GM19035 (cell line): Measurements from ENCODE around the gene MYRF.

Source experiments
- ATAC-seq: cut with Tn5 transposase; IDR thresholded peaks from one replicate; pipeline ENCODE4 v1.9.1; 2021; ENCODE audit not compliant: unreplicated experiment

The MYRF gene

DNA sequence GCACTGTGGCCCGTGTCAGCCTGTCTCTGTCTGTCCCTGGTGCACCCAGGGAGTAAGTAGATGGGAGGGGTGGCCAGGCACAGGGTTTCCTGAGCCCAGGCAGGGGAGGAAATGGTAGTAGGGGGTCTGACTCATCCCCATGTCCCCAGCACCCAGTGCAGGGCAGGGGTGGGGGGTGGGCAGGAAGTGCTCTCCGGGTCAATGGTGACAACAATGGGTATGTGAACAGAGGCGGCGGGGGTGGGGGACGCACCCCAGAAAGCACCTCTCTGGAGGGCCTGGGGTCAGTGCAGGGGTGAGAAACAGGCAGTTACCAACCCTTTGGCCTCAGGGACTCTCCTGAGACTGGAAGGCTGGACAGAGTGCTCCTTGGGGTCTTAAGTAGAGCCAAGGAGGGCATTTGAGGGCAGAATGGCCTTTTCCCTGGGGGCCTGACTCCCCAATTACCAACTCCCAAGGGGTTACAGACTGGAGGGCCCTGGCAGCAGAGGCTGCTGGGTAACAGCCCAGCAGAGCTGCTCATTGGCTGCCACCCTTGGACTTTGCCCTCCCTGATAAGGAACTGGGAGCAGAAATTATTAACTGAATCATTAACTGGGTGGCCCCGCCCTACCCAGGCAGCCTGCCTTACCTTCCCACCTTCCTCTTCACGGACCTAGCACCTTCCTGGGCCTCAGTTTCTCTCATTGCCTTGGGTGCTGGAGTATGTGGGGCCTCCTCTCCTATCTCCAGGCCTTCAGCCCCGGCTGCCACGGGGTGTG, 4.2 kb downstream of the MYRF start:
- ATAC-seq = no peak

DNA sequence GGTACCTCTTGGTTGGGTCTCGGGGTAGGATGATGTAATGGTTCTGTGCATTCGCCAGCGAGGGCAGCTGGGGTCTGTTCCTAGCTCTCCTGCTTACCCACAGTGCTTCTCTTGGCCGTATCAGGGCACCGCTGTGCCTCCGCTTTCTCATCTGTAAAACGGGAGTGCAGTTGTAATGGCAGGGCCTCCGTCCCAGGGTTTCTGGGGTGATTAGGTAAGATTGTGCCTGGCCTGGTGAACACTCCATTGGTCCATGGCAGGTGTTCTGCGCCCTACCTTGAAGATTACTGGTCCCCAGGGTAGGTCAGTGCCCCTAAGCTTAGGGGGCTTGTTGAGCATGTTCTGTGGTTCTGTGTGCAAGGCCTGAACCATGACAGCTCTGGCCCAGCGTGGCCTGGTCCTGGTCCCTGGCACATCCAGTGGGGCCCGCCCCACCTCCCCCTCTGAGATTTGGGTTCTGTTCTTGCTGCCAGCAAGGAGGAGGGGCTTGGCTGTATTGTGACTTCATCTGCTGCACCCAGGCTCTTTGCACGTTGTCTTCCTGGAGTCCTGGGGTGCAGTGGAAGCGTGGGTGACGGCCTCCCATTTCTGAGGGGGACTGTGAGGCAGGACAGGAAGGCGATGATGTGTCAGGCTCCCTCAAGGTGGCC, 4.9 kb downstream of the MYRF start:
- ATAC-seq = no peak

DNA sequence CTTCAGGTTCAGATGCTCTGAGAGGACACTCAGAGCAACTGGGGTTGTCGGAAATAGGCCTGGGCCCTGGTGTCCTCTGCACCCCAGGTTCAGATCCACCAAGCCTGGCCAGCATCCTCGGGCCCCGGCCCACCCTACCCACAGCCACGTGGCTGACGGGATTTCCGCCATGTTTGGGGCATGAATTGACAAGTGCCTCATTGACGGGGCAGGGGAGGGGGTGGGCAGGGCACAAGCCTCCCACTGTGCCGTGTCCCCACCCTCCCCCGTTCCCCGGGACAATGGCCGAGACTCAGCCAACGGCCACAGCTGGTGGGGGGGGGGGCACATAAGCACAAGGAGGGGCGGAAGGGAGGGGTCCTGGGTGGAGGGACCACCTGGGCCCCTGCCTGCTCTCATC, 8.5 kb downstream of the MYRF start:
- ATAC-seq = no peak

DNA sequence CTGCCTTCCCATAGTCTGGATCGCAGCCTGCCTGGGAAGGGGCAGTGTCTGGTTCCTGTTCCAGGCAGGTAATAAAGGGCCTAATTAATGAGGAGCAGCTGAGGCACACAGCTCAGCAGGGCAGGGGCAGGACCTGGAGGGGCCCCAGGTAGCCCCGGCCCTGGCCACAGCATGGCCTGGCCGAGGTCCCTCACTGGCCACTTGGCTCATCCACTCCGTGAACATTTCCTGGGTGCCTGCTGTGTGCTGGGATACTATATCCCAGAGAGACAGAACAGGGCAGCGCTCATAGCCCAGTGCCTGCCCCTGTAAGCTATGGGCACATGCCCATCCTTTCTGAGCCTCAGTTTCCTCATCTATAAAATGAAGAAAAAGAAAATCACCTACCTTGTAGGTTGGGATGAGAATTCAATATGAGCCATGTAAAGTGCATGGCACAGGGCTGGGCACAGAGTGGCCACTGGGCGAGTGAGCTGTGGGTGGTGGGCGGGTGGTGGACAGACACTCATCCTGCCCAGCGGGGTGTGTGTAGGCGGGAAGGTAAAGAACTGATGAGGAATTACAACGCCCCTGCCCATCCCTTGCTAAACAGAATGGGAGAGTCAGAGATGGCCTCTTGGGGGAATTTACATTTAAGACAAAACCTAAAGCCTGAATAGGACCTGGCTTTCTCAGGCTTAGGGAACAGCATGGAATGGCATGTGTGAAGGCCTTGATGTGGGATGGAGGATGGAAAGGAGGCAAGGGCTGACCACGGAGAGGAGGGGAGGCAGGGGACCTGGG, 9.2 kb downstream of the MYRF start:
- no peak for ATAC-seq

DNA sequence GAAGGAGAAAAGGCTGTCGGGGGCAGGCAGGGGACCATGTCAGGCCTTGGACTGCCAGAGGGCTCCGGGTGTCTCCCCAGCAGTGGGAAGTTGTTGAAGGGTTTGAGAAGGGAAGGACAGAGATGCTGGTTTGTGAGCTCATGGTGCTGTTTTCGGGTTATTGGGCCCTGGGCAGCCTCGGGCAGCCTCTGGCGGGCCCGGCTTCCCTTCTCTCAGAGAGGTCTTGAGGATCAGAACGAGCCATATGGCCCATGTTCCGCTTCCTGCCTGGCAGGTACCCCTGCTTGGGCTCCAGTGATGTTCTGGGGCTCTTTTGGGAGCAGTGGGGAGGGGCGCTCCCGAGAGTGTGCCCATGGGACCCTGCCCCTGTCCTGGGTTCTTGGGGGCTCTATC, 9.8 kb downstream of the MYRF start:
- no peak for ATAC-seq

DNA sequence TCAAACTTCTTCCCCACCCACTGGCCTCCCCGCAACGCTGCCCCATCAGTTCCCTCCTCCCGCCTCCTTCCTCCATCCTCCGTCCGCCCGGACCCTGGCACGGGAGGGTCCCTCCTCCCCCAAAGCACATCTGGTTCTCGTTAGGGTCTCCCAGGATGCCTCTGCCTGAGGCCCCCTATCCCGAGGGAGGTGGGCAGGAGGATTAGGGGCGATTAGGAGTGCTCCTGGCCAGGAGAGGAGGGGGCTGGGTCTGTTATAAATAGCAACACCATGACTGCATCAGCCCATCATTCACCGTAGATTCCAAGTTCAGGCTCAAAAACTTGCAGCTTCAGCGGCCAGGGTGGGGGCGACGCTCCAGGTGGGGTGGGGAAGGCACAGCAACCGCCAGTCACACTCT, 10.4 kb downstream of the MYRF start:
- no peak for ATAC-seq

DNA sequence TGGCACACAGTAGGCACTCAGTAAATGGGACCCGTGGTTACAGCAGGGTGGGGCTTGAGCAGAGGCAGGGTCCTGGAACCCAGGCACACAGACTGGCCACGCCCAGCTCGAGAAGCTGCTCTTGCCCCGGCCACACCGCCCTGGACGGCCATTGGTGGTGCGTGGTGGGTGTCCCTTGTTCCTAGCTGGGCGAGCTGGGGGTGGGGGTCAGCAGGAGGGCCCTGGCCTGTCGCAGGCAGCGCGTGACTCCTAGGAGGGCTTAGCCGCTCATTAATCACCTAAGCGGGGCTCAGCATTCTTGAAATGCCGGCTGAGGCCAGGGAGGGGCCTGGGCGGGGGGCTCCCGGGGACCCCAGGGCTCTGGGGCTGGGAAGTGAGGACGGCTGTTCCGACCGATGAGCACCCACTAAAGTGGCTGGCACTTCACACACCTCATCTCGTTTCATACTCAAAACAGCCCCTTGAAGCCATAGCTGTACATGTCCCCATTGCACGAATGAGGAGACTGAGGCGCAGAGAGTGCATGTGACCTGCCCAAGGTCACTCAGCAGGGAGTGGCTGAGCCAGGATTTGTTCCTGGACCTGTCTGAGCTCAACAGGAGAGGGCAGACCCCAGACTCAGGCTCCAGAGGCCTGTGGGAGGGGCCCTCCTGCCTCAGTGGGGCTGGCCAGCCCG, 11.6 kb downstream of the MYRF start:
- no peak for ATAC-seq

DNA sequence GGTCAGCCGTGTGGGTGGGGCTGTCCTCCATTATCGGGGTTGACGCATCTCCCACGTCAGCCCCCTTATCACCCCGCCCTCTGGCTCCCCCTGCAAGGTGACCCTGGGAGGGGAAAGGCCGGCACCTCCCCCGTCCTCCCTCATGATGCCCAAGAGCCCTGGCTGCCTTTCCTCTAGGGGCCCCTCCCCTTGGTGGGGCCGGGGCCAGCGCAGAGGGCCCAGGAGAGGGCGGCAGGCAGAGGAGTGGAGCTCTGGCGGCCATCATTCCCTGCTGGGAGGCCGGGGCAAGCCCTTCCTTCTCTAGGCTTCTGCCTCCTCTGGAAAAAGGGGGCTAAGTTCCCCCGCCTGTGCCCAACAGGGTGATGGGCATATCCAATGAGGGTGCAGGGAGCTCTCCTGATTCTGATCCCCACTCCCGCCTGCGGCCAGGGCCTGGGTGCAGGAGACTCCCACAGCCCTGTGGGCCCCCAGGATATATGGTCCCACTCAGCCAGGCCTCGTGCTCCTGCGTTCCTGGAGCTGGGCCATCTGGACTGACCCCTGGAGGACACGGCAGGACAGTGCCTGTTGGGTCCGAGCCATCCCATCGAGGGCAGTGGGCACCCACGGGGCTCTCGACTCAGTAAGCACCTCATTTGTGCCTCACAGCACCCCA, 12.3 kb downstream of the MYRF start:
- ATAC-seq = no peak

DNA sequence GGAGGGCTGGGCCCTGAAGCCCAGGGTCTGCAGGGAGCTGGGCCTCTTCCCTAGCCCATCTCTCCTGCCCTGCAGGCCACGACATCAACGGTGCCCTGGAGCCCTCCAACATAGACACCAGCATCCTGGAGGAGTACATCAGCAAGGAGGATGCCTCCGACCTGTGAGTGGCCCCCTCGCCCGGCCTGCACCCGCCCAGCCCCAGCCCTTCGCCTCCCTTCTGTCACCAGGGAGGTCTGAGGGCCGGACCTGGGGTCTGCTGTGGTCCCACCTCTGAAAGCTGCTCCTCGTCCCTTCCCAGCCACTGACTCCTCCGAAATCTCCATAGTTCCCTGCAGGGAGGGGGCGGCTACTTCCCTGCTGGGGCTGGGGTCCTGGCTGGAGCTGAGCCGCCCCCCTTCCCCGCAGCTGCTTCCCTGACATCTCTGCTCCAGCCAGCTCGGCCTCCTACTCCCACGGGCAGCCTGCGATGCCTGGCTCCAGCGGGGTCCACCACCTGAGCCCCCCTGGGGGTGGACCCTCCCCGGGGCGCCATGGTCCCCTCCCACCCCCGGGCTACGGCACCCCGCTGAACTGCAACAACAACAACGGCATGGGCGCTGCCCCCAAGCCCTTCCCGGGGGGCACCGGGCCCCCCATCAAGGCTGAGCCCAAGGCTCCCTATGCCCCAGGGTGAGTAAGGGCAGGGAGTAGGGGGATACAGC, 13.3 kb downstream of the MYRF start:
- no peak for ATAC-seq

DNA sequence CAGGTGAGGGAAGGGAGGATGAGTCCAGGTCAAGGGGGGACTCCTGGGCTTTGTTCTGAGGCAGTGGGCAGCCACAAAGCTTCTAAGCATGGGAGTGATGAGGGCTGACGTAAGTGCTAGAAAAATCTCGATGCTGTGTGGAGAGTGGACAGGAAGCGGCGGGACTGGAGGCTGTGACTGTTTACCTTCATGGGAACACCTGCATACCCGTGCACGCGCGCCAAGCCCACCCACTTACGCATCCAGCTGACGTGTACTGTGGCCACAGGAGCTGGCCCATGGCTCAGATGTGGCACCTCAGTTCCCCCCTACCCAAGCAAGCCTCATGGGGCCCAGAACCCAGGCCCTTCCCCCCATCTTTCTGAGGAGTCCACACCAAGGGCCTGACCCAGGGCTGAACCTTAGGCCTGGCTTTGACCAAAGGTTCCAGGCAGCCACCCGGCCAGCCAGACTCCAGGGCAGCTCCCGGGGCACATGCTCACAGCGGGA, 14.0 kb downstream of the MYRF start:
- ATAC-seq = no peak

DNA sequence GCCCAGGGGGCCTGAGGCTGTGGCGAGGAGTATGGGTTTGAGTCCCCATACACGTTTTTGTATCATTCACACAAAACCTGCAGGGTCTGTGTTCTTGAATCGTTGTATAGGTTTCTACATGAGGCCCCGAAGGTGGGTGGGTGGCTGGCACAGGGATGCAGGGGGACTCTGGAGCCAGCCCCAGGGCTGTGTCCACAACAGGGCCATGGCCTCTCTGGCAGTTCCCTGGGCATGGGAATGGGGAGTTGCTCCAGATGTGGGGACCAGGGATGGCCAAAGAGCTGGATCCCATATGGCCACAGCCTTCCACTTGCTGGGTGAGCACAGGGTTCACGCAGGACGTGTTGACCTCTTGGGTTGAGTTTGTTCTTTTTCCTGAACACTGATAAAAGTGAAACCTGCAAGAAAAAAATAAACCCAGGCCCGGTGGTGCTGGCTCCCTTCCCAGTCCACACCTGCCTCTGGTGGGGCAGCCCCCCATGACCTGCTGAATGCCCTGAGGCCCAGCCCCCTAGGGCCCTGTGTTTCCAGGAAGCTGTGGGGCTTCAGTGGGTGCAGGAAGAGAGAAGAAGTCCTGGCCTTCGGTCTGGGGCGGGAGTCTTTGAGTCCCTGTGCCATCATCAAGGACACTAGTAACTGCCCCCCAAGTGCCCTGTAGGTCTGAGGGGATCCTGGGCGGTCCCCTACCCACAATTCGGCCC, 16.1 kb downstream of the MYRF start:
- no peak for ATAC-seq

DNA sequence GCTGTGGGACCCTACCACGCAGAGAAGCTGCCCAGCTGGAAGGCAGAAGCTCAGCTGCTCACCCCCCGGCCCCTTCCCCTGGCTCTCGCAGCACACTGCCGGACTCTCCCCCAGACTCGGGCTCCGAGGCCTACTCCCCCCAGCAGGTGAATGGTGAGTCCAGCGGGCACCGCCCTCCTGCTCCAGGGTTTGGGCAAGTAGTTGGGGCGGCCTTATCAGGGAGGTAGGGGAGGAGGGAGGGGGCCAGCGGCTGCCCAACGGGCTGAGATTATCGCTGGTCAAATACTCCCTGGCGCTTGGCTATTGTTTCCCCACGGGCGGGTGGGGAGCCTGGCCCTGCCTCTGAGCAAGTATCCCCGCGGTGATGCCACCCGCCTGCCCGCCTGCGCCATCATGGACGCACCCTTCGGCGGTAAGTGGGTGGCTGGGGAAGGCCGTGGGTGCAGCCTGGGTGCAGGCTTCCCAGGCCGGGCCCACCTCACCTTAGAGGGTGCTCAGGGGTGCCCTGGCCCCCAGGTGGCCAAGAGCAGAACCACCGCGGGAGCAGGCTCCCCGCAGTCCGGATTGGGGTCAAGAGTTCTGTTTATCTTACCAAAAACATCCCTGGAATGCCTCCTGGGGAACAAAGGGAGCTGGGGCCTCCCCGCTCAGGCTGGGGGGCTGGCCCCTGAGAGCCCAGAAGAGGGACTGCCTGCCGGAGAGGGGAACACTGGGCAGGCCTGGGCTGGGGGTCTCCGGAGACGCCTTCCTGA, 16.9 kb downstream of the MYRF start:
- ATAC-seq = no peak

DNA sequence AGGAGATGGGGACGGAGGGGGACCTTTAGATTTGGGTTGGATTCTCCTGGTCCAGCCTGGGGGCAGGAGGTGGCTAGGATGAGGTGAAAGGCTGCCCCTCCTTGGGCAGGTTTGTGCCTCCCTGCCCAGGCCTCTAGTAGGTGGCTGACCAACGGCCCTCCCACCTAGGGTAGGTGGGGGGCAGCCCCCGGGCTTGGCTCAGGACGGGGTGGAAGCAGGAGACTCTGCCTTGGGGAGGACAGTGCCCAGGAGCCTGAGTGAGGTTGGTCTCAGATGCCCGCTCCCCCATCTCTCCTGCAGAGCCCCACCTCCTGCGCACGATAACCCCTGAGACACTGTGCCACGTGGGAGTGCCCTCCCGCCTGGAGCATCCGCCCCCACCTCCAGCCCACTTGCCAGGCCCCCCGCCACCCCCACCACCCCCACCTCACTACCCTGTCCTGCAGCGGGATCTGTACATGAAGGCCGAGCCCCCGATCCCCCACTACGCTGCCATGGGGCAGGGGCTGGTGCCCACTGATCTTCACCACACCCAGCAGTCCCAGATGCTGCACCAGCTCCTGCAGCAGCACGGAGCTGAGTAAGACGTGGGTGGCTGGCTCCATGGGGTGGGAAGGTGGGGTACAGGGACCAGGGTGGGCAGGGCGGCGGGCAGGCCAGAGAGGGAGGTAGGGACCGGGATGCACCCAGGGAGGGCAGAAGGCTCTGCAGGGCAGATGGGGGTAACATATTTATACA, 17.7 kb downstream of the MYRF start:
- ATAC-seq = no peak

DNA sequence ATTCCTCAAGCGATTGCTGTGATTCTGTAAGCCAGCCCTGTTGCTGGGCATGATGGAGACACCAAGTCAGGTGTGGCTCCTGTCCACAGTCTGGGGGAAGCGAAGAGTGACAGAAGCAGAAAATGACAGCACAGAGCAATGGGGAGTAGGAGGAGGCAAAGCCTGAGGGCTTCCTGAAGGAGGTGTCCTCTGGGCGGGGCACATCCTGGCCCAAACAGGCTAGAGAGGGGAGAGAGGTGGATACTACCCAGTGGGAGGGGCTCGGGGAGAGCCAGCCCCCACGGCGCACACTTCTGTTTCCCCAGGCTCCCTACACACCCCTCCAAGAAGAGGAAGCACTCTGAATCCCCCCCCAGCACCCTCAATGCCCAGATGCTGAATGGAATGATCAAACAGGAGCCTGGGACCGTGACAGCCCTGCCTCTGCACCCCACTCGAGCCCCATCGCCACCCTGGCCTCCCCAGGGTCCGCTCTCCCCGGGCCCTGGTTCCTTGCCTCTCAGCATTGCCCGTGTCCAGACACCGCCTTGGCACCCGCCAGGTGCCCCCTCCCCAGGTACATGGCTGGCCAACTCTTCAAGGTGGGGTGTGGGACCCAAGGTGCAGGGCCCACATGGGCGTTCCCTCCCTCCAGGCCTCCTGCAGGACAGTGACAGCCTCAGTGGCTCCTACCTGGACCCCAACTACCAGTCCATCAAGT, 18.9 kb downstream of the MYRF start:
- no peak for ATAC-seq

DNA sequence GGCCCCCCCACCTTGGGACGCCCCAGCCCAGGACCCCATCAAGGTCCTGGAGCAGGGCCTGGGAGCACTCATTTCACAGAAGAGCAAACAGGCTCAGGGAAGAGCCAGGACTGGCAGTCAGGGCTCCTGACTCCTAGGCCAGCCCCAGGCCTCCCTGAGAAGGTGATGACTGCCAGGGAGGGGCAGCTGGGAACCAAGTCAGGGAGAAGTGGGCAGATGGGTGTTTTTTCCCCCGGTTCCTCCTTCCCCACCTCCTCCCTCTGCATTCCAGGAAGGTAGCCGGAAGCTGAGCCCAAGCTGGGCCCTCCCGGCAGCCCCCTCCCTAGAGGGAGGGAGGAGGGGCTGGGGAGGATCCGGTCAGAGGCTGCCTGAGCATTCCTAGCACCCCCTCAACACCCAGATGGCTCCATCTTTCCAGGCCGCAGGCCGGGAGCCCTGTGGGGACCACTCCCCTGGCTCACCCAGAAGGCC, 19.6 kb downstream of the MYRF start:
- no peak for ATAC-seq

DNA sequence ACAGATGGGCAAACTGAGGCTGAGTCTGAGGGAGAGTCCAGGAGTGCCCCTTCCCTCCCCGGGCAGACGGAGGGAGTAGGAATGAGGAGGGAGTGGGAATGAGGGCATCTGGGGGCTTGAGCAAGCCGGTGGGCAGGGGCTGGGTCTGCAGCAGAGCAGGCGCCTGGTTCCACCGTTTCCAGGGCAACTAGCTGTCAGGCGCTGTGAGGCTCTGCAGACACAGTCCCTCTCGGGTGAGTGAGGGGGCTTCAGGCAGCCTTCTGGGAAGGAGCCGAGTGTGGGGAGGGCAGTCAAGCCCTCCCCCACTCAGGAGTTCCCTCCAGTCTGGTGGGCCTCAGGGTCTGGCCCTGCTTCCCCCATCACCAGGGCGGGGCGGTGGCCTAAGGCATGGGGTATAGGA, 20.9 kb downstream of the MYRF start:
- ATAC-seq = no peak

DNA sequence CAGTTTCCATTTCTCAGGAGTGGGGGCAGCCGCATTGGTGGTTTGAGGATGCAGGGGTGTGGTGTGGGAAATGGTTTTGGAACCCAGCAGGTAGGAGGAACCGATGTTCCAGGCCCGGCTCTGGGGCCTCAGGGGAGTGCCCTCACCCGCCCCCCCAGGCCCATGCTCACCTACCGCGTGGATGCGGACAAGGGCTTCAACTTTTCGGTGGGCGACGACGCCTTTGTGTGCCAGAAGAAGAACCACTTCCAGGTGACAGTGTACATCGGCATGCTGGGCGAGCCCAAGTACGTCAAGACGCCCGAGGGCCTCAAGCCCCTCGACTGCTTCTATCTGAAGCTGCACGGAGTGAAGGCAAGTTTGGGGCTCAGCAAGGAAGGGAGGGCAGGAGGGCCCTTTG, 21.4 kb downstream of the MYRF start:
- no peak for ATAC-seq

DNA sequence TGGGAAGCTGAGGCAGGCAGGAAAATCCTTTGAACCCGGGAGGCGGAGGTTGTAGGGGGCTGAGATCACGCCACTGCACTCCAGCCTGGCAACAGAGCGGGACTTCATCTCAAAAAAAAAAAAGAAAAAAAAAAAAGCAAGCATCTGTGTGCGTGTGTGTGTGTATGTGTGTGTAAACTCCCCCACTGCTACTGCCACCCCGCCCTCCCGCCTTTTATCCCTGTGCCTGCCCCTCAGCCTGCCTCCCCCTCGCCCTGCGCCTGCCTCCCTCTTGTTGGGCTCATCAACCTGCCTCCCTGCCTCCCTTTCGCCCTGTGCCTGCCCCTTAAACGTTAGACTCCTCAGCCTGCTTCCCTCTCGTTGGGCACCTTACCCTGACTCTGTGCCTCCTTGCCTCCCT, 22.0 kb downstream of the MYRF start:
- ATAC-seq = no peak
